Stimulated activated CD4-positive, alpha-beta T cell treated with anti-CD3 and anti-CD28 coated beads, Interleukin-15, amount 100 ng/mL, for 1 hour (primary cell): Measurements from ENCODE around the gene SLC2A13.
A peak's percentile ranks its signal among the peaks of the same experiment; 100 is the strongest.

ENCODE experiments used
- DNase-seq, 2 donors: peaks; one replicate each; pipeline ENCODE4 v3.0.0-alpha.2; 2020; ENCODE audit warnings: low read depth in 1 of 2, low spot score in 1 of 2

SLC2A13 gene

DNA sequence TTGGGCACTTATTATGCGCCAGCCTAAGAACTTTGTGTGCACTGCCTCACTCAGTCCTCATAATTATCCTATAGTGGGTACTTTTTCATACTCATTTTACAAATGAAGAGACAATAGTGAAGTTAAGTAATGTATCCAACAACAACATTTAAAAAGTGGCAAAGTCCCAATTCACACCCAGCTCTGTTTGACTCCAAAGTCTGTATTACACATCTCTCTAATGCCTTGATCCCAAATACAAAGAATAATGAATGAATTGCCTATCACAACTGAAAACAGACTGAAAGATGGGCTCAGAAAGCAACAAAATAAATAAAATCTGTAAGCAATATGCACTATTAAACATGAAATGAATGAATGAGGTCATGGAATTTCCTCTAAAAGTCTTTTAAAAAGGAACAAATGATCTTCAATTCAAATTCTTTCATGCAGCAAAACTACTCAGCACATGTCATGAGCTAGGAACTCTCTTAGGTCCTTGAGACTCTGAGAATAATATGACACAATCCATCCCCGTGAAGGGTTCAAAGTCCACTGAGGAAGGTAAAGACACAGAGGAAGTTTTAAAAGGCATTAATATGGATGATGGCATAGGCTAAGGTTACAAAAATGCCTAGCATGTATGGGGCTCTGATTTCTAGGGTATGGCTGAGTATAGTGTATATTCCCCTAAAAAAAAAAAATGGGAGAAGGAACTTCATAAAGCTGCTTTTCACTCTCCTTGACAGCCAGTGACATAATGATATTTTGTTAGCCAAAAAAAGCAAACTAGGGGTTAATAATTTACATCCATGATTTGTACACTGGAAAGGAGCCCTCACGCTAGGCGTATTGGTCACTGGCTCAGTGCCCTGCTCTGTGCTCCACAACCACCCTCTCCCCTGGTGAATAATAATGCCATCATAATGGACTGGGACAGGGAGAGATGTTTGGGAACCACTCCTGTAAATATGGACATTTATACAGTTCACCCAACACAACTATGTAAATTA is 103.4 kb downstream of the SLC2A13 start:
- DNase-seq, result no peak

DNA sequence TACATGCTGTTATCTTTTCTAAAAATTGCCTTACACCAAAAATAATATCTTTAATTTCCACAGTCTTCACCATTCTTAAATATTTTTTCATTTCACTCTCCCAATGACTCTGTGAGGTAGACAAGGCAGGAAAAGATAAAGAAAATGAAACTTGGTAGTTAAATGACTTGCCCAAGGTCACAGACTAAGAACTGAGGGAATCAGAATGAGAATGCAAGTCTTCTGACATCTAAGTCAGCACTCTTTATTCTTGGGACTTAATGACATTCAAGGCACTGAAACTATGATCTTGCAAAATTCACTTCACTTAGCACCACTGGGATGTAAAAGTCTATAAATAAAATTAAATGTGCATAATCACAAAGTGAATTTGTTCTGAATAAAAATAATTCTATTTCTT is 104.5 kb downstream of the SLC2A13 start:
- no peak for DNase-seq

DNA sequence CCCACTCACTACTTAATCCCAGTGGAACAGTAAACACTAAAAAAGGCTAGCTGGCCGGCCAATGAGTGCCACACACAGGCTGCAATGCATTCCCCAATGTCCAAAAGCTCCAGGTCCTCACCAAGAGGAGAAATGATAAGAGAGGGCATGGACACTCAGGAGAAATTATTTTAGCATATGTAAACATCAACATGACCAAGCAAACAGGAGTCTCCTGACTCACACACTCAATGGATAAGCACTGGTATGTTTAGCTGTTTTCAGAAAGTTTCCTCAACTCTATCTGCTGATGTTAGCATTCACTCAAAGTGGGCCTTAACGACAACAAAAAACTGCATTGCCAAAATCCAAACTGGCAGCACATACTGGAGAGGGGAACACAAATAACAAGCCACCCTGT is 105.0 kb downstream of the SLC2A13 start:
- DNase-seq, result no peak

DNA sequence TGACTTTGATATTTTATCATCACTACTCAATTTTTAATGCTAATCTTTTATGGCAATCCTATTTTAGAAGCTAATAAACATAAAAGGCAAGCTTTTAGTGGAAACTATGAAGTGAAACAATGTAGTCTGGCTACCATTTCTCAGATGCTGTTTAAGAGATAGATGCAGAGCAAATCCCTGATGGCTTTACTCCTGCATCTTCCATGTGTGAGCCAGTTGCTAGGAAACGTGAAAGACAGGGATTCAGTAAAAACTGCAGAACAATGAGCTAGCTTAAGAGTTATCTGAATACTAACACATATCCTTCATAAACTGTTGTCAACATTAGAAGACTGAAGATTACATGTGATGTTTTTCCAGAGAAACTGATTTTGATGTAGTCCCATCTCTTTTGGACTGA is 112.6 kb downstream of the SLC2A13 start:
- DNase-seq, result no peak

DNA sequence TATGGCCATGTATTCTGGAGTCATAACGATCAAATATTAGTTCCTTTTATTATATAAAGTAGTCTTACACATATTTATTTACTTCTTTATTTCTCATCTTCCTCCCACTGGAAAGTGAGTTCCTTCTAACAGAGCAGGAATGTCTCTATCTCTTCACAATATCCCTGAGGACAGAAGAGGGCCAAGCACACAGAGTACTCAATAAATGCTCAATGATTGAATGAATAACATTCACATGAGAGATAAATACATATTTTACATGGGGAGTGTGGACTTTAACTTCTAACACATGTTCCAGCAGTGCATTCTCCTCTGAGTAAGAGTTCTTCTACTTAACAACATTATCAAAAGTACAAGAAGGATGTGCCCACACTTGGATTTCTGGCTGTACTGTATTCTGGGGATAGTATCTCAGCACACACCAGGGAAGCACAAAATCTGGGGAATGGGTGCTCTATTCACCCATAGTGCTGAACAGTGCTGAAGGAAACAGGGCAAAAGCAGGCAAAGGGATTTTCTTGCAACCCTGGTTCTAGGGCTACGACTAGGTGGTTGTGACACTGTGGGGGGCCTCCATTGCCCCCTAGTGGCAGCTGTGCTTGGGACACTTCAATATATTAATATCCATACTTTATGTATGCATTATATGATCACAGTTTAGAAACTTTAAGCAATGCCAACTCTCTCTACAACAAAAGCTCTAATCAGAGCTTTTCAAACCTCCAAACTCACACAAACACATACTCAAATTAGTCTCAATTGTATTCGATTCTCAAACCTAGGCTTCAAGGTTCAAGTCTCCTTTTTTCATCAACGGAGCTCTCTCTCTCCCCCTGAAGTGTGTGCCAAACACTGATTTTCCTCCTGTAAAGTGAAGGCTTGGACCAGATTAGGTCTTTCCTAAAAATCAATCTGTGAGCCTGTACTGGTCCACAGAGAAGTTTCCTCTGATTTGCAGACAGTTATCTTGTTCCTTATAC is 115.5 kb downstream of the SLC2A13 start:
- peak; percentile 8 to 36 for DNase-seq

DNA sequence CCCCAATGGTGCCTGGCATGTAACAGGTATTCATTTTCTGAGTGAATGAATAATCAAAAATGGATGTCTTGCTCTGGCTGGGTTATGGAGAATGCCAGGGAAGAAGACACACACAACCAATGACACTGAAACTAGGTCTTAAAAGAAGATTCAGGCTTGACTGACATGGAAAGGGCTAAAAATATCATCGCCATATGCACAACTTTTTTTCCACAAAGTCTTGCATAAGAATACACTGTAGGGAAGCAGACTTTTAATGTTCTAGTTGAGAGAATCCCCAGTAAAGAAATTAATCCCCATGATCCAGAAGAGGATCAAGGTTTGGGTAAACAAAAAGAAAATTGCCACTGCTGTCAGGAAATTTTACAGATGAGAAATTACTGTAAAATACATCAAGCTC is 116.4 kb downstream of the SLC2A13 start:
- no peak for DNase-seq

DNA sequence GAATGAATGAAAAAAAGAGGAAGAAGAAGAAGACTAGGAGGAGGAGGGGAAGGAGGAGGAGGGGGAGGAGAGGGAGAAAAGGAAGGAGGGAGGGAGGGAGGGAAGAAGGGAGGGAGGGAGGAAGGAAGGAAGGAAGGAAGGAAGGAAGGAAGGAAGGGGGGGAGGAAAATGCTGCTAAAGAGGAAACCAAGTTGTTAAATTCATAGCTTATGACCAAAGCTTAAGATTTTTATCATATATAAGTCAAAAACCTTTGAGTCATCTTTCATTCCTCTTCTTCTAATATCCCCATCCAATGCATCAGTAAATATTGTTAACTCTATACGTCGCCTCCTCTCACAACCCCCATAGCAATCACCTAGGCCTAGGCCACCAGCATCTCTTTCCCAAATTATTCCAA is 117.3 kb downstream of the SLC2A13 start:
- DNase-seq, result no peak

DNA sequence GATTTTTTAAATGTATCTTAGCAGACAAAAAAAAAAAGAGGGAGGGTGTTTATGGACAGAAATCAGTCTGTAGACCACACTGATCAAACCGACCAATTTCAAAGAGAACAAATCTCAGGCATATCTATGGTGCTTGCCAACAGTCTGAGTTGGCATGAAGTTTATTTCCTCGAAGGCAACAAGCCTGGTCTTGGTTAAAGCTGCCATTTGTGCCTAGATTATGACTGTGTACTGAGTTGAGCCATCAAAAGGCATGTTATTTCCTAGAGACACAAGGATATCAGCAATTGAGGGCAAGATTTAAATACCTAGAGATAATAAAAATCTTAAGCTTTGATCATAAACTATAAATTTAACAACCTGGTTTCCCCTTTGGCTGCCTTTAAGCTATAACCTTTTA is 119.2 kb downstream of the SLC2A13 start:
- no peak for DNase-seq

DNA sequence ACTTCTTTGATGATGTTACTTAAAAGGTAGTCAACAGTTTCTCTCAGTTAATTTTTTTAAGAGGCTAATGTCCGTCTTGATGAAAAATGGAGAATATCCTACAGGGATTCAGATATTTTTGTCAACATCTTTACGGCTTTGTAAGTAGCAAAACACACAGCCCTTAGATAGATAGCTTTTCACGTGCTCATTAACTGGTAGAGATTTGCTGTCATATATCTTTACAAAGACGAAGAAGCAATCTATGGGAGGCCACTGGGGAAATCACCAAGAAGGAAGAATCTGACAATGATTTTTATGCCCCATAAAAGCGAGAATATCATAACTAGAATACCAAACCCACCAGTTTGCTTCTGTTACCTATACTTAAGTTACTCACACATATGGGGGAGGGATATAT is 121.2 kb downstream of the SLC2A13 start:
- no peak for DNase-seq

DNA sequence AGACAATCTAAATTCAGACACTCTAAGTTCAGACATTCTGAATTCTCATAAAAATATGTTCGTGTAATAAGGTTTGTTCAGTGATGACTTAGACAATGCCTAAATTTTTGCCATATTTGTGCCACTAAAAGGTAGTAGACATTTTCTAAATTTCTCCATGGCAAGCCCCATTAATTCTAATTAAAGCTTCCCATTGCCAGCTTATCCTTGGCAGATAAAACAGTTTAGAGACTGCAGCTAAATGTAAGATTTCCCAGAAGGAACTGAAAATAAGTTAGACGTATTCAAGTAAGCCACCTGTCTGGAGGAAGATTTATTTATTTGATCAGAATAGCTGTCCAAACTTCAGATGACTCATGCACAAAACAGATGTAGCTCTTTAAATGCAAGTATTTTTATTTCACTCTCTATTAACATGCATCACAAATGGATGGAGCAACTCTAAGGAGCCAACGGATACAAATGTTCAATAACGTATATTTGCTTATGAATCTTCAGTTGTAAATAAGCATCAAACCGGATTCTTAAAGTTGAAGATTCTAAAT is 130.4 kb downstream of the SLC2A13 start:
- DNase-seq, result no peak

DNA sequence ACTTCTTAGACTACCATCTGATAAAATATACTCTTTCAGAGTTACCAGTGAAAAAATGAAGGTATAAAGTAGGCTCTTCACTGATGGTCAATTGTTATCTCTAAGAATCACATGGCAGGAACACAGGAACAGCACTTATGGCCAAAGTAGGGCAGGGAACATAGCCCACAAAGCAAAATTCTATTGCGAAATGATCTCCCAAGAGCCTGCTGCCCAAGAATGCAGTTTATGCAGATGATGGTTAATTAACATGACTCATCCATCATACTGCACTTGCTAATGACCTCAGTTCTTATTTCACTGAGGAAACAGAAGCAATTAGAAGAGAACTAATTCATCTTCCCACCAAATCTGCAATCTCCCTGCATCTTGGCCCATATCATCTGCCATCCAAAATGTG is 133.8 kb downstream of the SLC2A13 start:
- DNase-seq, result no peak

DNA sequence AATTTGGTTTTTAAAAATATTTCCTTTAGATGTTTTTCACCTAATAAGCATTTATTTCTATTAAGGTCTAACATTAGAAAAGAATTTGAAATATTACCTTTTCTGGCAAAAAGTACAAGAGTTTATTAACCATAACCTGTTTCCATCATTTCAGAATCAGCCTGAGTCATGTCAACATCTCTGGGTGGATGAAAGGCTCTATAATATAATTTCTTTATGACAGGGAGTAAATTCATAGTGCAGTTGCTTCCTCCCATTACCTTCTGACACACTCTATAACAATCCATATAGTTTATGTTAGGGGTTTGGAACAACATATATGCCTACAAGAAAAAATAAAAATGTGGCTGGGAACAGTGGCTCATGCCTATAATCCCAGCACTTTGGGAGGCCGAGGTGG is 134.5 kb downstream of the SLC2A13 start:
- DNase-seq, result no peak

DNA sequence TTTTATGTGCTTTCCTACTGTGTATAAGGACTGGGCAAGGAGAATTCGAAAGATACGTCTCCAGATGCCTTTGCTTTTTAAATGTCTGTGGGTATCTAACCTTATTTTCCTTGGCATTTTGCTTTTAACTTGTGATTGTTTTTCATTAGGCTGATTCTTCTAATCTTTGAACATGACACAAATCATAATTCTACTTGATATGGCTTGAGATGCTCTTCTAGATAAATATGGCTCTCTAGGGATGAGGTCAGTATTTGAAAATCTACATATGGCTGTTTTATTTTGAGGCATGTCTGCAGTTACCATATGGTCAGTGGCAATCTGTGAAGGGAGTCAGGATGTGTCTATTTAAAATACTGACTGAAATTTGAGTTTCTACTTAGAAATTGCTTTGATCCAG is 139.2 kb downstream of the SLC2A13 start:
- no peak for DNase-seq

DNA sequence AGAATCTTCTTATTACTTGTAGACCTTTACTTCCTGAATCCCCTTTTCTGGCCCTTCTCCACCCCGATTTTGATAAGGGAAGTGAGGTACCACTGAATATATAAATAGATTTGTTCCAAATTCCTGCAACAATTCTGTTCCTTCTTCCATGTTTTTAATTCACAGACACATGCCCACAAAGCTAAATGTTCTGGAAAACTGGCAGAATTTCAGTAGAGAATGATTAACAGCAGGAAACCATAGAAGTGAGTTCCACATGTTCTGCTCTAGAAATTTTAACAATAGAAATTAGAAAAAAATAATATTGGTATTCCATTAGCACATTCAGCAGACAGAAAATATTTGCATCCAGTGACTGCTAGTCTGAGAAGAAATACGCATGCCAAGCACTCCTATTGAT is 139.6 kb downstream of the SLC2A13 start:
- DNase-seq, result no peak

DNA sequence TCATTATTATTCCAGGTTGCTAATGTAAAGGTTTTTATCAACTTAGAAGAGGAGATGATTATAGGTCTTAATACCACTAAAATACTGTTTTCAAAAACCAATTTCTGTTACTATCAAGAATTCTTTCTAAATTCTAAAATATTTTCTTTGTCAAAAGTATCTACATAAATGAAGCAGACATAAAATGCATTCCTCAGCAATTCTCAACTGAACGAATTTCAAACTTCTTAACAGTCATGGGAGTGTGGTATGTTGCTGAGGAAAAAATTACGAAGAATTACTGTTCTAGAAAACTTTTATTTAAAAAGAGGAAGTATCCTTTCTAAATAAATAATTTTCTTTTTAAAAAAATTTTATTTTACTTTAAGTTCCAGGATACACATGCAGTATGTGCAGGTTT is 146.4 kb downstream of the SLC2A13 start:
- DNase-seq, result no peak

DNA sequence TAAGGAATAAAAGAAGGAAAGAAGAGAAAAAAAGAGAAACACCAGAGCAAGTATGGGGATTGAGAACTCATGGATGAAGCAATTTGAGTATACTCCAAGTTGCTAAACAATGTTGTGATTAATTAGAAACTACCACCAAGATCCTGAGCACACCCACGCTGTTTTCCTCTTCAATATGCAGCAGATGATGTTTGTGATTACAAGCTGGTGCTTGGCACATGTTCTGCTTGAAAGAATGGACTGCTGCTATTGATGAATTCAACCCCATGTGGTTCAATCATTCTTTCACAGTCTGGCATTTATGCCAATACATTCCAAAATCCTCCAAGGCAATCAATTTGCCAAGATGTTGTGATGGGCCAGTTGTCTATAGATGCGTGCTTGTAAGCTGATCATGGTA is 146.8 kb downstream of the SLC2A13 start:
- DNase-seq, result no peak

DNA sequence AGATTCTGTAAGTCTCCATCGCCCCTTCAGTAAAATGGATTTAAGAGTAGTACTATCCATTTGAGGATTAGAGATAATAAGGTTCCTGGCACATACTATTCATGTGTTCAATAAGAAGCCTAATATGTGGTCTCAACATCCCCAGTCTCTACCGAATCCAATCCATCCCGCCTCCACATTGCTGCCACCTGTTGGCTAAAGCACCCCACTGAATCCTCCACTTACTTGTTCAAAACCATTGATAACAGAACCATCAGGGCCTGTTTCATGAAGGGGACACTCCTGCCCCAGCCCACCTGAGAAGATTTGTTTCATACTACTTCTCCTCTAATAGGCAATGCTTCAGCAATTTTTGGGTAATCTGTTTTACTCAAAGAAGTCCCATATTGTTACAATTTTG is 147.5 kb downstream of the SLC2A13 start:
- no peak for DNase-seq

DNA sequence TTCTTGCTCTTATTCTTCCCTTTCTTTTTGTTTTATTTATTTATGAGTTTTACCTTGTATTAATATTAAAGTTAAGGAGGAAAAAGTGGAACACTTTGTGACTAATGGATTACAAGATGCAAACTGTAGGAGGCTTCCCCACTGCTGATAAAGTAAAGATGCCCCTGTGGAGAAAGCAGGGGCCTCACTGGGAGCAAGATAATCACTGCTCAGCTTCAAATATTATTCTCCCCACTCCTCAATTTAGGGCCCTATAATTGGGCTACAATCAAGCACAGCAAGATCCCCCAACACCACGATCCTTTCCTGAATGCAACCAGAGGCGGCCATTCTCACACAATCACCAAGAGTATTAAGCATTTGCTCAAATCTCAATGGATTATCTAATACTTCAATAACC is 149.2 kb downstream of the SLC2A13 start:
- DNase-seq, result no peak

DNA sequence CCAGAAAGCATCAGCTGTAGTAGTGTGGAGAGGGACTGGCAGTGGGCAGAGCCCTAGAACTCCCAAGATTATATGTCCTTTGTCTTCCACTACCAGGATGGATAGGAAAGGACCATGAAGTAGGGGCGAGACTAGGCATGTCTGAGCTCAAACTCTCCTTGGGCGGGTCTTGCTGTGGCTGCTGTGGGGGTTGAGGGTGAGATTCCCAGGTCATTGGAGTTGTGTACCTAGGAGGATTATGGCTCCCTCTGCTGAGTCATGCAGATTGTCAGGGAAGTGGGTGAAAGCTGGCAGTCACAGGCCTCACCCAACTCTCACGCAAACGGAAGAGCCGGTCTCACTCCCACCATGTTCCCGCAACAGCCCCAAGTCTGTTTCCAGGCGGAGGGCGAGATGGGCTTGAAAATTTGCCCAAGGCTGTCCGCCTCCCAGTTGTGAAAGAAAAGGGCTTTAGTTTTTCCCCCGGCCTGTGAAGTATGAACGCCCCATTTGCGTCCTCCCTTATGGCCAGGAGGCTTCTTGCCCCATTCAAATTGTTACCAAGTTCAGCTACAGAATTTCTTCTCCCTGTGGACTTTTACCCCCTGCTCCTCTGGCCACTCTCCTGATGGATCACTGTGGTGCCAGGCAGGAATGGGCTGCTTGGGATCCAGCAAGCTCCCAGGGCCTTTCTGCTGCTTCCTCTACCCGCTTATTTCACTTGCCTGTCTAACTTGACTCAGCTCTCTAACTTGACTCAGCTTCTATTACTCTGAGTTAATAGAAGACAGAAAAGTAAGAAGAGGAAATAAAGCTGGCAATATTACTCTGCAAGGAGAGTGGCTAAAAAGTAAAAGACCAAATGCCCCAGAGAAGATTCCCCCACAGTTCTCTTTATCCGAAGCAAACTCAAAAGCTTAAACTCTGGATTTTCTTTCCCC is 159.3 kb downstream of the SLC2A13 start:
- no peak for DNase-seq

DNA sequence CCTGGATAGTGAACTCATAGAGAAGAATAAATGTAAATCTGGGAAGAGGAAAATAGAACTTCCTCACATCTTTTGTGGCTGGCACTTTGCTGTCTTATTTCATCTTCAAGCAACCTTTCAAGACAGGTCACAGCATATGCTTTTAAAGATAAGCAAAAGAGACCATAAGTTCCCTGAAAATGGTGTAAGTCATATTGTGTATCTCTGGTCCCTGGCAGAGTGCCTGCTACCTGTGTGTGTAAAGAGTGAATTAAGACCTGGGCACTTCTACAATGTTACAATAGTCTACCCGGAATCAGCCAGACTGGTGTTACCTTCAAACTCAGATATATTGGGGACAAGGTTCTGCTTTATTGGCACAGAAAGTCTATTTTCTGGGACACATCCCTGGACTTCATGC is 168.8 kb downstream of the SLC2A13 start:
- DNase-seq, result no peak

DNA sequence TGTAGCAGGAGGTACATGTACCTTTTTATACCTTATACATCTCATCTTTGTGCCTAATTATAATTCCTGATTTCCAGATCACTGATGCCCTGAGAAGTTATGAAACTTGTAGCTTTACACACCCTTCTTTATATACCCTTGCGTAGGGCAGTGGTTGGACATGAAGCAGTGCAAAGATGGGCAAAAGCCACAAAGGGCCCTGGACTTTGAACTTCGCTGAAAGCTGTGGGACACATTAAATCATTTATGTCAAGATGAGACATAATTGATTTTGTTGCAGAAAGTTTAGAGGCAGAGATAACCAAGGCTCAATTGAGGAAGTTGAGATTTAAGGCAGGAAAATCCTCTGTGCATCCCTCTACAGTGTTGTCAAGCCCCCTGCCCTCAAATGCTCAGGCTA is 170.0 kb downstream of the SLC2A13 start:
- no peak for DNase-seq
